ENCODE results near the gene JAM3.
A peak's percentile ranks its signal among the peaks of the same experiment; 100 is the strongest.

JAM3 gene

DNA sequence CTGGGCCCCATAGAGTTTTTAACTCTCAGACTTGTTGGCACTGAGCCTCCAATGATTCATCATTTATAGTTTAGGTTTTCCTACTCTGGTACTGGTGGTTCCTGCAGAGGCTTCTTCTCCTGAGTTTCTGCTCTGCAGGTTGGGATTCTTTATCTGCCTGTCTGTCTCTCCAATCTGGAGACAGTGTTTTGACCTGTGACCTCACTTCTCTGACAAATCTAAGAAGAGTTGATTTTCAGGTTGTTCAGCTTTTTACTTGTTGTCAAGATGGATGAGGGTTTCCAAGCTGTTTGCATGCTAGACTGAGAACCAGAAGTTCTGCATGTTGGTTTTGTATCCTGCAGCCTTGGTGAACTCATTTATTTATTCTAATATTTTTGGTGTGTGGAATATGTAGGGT, 63.9 kb downstream of the JAM3 start:
- H3K27ac ChIP-seq = peak overlapping the region; percentile 37; the same call in 1 of the 2 replicates
- no peak for TF ChIP-seq ZFX (IDR thresholded peaks at IDR 0.05)
- TF ChIP-seq, protein P1, sequence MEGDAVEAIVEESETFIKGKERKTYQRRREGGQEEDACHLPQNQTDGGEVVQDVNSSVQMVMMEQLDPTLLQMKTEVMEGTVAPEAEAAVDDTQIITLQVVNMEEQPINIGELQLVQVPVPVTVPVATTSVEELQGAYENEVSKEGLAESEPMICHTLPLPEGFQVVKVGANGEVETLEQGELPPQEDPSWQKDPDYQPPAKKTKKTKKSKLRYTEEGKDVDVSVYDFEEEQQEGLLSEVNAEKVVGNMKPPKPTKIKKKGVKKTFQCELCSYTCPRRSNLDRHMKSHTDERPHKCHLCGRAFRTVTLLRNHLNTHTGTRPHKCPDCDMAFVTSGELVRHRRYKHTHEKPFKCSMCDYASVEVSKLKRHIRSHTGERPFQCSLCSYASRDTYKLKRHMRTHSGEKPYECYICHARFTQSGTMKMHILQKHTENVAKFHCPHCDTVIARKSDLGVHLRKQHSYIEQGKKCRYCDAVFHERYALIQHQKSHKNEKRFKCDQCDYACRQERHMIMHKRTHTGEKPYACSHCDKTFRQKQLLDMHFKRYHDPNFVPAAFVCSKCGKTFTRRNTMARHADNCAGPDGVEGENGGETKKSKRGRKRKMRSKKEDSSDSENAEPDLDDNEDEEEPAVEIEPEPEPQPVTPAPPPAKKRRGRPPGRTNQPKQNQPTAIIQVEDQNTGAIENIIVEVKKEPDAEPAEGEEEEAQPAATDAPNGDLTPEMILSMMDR (conservative IDR thresholded peaks at IDR 0.05) = no peak

DNA sequence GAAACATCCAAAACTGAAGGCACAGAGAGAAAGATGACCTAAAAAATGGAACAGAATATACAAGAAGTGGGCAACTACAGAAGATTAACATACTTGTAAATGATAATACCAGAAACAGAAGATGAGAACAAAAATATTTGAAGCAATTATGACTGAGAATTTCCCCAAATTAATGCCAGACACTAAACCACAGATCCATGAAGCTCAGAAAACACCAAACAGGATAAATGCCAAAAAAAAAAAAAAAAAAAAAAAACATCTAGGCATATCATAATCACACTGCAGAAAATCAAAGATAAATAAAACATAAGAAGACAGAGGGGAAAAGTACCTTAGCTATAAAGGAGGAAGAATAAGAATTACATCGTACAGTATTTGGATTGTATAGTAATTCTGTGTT, 65.3 kb downstream of the JAM3 start:
- H3K27ac ChIP-seq = no peak overlapping the region
- TF ChIP-seq, protein P1 (conservative IDR thresholded peaks at IDR 0.05) = no peak
- TF ChIP-seq ZFX (IDR thresholded peaks at IDR 0.05) = no peak

DNA sequence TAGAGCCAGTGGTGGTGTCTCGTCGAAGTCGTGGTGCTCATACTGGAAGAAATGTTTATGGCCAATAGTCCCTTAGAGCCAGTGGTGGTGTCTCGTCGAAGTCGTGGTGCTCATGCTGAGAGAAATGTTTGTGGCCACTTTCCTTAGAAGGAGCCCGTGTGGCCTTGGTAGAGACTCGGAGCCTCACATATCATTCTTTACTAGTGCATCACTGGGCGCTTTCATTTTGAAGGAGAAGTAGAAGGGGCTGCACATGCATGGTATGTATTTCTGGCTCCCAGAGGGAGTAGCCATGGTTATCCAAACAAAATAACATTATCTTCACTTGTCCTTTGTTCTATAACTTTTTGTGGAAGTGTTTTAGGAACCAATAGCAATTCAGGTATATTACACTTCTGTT, 69.5 kb downstream of the JAM3 start:
- H3K27ac ChIP-seq = no peak overlapping the region
- TF ChIP-seq, protein P1 (conservative IDR thresholded peaks at IDR 0.05) = no peak
- no peak for TF ChIP-seq ZFX (IDR thresholded peaks at IDR 0.05)

DNA sequence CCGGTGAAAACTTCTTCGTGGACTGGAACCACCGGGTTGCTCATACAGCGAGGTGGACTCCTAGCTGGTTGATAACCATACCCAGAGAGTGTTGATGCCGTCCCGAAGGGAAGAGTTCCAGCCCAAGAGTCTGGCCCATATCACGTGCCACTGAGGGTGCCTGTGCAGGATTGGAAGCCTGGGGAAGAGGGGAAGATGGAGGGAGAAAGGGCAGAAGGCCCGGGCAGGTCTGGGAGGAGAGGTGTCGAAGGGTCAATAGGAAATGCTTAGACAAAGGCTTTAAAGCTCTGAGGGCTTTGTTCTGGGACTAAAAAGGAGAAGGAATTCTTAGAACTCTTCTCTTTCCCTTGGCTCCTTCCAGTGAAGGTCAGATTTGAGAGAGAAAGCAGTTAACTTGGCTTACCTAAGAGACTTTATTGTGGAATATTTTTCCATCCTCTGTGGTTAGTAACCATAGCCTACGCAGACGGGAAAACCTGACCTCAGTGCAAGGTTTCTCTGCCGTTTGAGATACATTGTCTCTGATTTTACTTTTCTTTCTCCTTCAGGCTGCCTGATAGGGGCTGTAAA, 70.5 kb downstream of the JAM3 start:
- no peak for TF ChIP-seq ZFX (IDR thresholded peaks at IDR 0.05)
- TF ChIP-seq, protein P1 (conservative IDR thresholded peaks at IDR 0.05) = no peak
- H3K27ac ChIP-seq = no peak overlapping the region

DNA sequence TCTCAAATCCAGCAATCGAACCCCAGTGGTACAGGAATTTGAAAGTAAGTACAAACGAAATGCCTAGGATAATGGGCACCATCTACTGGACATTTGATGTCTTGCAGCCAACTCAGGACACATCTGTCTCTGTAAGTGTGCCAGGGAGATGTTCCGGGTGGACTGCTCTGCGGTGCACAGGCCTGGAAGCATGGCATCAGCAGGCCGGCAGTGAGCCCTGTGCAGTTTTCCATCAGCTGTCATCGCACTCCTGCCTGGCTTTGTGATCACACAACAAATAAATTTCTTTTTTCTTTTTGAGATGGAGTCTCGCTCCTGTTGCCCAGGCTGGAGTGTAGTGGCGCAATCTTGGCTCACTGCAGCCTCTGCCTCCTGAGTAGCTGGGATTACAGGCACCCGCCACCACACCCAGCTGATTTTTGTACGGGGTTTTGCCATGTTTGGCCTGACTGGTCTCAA, 71.0 kb downstream of the JAM3 start:
- H3K27ac ChIP-seq = no peak overlapping the region
- TF ChIP-seq ZFX (IDR thresholded peaks at IDR 0.05) = no peak
- TF ChIP-seq, protein P1 (conservative IDR thresholded peaks at IDR 0.05) = peak; percentile 91

DNA sequence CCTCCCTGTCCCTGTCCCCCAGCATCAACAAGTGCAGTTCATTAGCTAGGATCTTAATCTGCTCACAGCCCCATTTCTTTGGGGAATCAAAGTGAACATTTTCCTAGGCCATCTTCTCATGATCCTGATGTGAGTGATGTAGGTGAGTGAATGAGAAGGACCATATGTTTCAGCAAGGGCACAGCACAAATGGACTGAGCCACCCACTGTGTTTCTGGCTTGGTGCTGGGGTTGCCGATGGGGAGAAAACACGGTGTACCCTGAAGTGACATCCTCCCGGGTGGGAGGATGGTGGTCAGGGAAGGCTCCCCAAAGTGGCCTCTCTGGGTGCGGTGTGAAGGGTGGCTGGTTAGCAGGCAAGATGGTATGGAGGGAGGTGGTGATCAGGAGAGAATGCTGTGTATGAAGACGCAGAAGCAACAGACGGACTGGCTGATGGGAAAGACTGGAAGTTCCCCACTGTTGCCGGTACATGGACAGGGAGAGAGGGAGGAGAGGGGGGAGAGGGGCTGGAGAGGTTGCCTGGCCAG, 72.2 kb downstream of the JAM3 start:
- no peak overlapping the region for H3K27ac ChIP-seq
- no peak for TF ChIP-seq ZFX (IDR thresholded peaks at IDR 0.05)
- TF ChIP-seq, protein P1 (conservative IDR thresholded peaks at IDR 0.05) = no peak

DNA sequence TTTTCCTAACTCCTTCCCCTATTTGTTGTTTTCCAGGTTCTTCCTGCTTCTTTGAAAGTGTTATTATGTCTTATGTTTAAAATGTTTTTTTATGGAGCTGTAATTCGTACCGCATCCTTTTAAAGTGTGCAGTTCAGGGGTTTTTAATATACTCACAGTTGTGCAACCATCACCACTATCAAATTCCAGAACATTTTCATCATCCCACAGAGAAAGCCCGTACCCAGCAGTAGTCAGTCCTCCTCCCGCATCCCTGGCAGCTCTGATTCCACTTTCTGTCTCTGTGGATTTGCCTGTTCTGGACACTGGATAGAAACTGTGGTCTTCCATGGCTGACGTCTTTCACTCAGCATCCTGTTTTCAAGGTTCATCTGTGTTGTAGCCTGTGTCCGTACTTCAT, 73.7 kb downstream of the JAM3 start:
- no peak overlapping the region for H3K27ac ChIP-seq
- no peak for TF ChIP-seq ZFX (IDR thresholded peaks at IDR 0.05)
- TF ChIP-seq, protein P1 (conservative IDR thresholded peaks at IDR 0.05) = no peak

All from C4-2B (cell line).